ENCODE data around the gene MLN. TPM values are rescaled to one million over a fixed set of nuclear protein-coding genes. Genes with fewer than 3 reads are reported as not detected.

MLN gene
- polyA plus RNA-seq, 3 donors from 2014 or later = not detected

- DNase-seq = no peak
- Mint-ChIP-seq H3K4me3 (no peak overlapping the region), H3K27me3 (ENCODE audit: low read depth in 3 of 3) (peaks cover 4 to 14% (median 11%) of the 10 kb centered on the region in 3 donors), H3K27ac (no peak overlapping the region), H3K36me3 (no peaks in the 10 kb centered on the region), H3K9me3 (no peaks in the 10 kb centered on the region), H3K4me1 (no peaks in the 10 kb centered on the region)
Measured at GRCh38 chr6:33828764-33829731, 25.2 kb upstream of the MLN start.

- H3K27me3 Mint-ChIP-seq (ENCODE audit: low read depth in 3 of 3) = peaks cover 2 to 14% (median 11%) of the 10 kb centered on the region in 3 donors
- no peaks in the 10 kb centered on the region for H3K4me1 Mint-ChIP-seq
- H3K27ac Mint-ChIP-seq = no peak overlapping the region
- H3K36me3 Mint-ChIP-seq = no peaks in the 10 kb centered on the region
- H3K4me3 Mint-ChIP-seq = no peak overlapping the region
- no peak for DNase-seq
- no peaks in the 10 kb centered on the region for H3K9me3 Mint-ChIP-seq
Measured at GRCh38 chr6:33828452-33828763, 24.6 kb upstream of the MLN start.

- no peaks in the 10 kb centered on the region for H3K9me3 Mint-ChIP-seq
- H3K4me1 Mint-ChIP-seq = no peaks in the 10 kb centered on the region
- peaks cover 0 to 14% (median 11%) of the 10 kb centered on the region in 3 donors for H3K27me3 Mint-ChIP-seq (ENCODE audit: low read depth in 3 of 3)
- no peak overlapping the region for H3K27ac Mint-ChIP-seq
- H3K36me3 Mint-ChIP-seq = no peaks in the 10 kb centered on the region
- H3K4me3 Mint-ChIP-seq = no peak overlapping the region
- no peak for DNase-seq
Measured at GRCh38 chr6:33827546-33828451, 24.0 kb upstream of the MLN start.

GRCh38 chr6:33826537-33826936 is 22.7 kb upstream of the MLN start:
- Mint-ChIP-seq H3K27ac (no peak overlapping the region), H3K9me3 (no peaks in the 10 kb centered on the region), H3K27me3 (ENCODE audit: low read depth in 3 of 3) (peaks cover 0 to 16% (median 11%) of the 10 kb centered on the region in 3 donors), H3K4me3 (no peak overlapping the region), H3K4me1 (no peaks in the 10 kb centered on the region), H3K36me3 (no peaks in the 10 kb centered on the region)
- DNase-seq = no peak

GRCh38 chr6:33824461-33825154 is 20.8 kb upstream of the MLN start:
- Mint-ChIP-seq H3K9me3 (no peaks in the 10 kb centered on the region), H3K27me3 (ENCODE audit: low read depth in 3 of 3) (peaks cover 4 to 13% (median 9%) of the 10 kb centered on the region in 3 donors), H3K4me1 (peaks cover 0 to 3% of the 10 kb centered on the region in 2 donors), H3K36me3 (peaks cover 0 to 5% (median 0%) of the 10 kb centered on the region in 3 donors), H3K27ac (no peak overlapping the region), H3K4me3 (no peak overlapping the region)
- no peak for DNase-seq

- peaks cover 4 to 9% (median 8%) of the 10 kb centered on the region in 3 donors for H3K27me3 Mint-ChIP-seq (ENCODE audit: low read depth in 3 of 3)
- peaks cover 0 to 3% of the 10 kb centered on the region in 2 donors for H3K4me1 Mint-ChIP-seq
- no peak overlapping the region for H3K4me3 Mint-ChIP-seq
- H3K27ac Mint-ChIP-seq = no peak overlapping the region
- DNase-seq = no peak
- H3K9me3 Mint-ChIP-seq = no peaks in the 10 kb centered on the region
- H3K36me3 Mint-ChIP-seq = peaks cover 0 to 5% (median 0%) of the 10 kb centered on the region in 3 donors
Measured at GRCh38 chr6:33823806-33824205, 20.0 kb upstream of the MLN start.

GRCh38 chr6:33822575-33823395 is 19.0 kb upstream of the MLN start:
- no peak overlapping the region for H3K4me3 Mint-ChIP-seq
- H3K9me3 Mint-ChIP-seq = no peaks in the 10 kb centered on the region
- H3K27me3 Mint-ChIP-seq (ENCODE audit: low read depth in 3 of 3) = peaks cover 4 to 9% (median 9%) of the 10 kb centered on the region in 3 donors
- no peak for DNase-seq
- H3K27ac Mint-ChIP-seq = no peak overlapping the region
- peaks cover 0 to 5% (median 0%) of the 10 kb centered on the region in 3 donors for H3K36me3 Mint-ChIP-seq
- H3K4me1 Mint-ChIP-seq = peaks cover 0 to 3% of the 10 kb centered on the region in 2 donors

- Mint-ChIP-seq H3K4me3 (no peak overlapping the region), H3K9me3 (no peaks in the 10 kb centered on the region), H3K27ac (no peak overlapping the region), H3K27me3 (ENCODE audit: low read depth in 3 of 3) (peaks cover 3 to 11% (median 5%) of the 10 kb centered on the region in 3 donors), H3K4me1 (peaks cover 0 to 3% of the 10 kb centered on the region in 2 donors), H3K36me3 (peaks cover 0 to 5% (median 0%) of the 10 kb centered on the region in 3 donors)
- no peak for DNase-seq
Measured at GRCh38 chr6:33820784-33821520, 17.1 kb upstream of the MLN start.

- Mint-ChIP-seq H3K9me3 (no peaks in the 10 kb centered on the region), H3K27me3 (ENCODE audit: low read depth in 3 of 3) (peaks cover 5 to 13% (median 8%) of the 10 kb centered on the region in 3 donors), H3K4me3 (no peak overlapping the region), H3K4me1 (peaks cover 0 to 3% of the 10 kb centered on the region in 2 donors), H3K27ac (no peak overlapping the region), H3K36me3 (peaks cover 0 to 5% (median 3%) of the 10 kb centered on the region in 3 donors)
- no peak for DNase-seq
Measured at GRCh38 chr6:33820243-33820642, 16.4 kb upstream of the MLN start.

GRCh38 chr6:33819021-33819420 is 15.2 kb upstream of the MLN start:
- Mint-ChIP-seq H3K27me3 (ENCODE audit: low read depth in 3 of 3) (peaks cover 5 to 15% (median 8%) of the 10 kb centered on the region in 3 donors), H3K36me3 (peaks cover 0 to 5% (median 4%) of the 10 kb centered on the region in 3 donors), H3K4me1 (peaks cover 0 to 3% of the 10 kb centered on the region in 2 donors), H3K4me3 (no peak overlapping the region), H3K9me3 (no peaks in the 10 kb centered on the region), H3K27ac (no peak overlapping the region)
- DNase-seq = no peak

- Mint-ChIP-seq H3K27me3 (ENCODE audit: low read depth in 3 of 3) (peaks cover 7 to 18% (median 10%) of the 10 kb centered on the region in 3 donors), H3K4me3 (no peak overlapping the region), H3K4me1 (peaks cover 0 to 3% of the 10 kb centered on the region in 2 donors), H3K27ac (no peak overlapping the region), H3K36me3 (peaks cover 0 to 5% (median 4%) of the 10 kb centered on the region in 3 donors), H3K9me3 (no peaks in the 10 kb centered on the region)
- DNase-seq = no peak
Measured at GRCh38 chr6:33818293-33818692, 14.5 kb upstream of the MLN start.

- Mint-ChIP-seq H3K27ac (no peak overlapping the region), H3K36me3 (peaks cover 0 to 5% (median 4%) of the 10 kb centered on the region in 3 donors), H3K27me3 (ENCODE audit: low read depth in 3 of 3) (peaks cover 7 to 23% (median 10%) of the 10 kb centered on the region in 3 donors), H3K9me3 (no peaks in the 10 kb centered on the region), H3K4me1 (peaks cover 0 to 3% of the 10 kb centered on the region in 2 donors), H3K4me3 (no peak overlapping the region)
- no peak for DNase-seq
Measured at GRCh38 chr6:33817489-33817888, 13.7 kb upstream of the MLN start.

All from immature natural killer cell (primary cell).